CD4-positive, alpha-beta T cell treated with Interleukin-12 subunit alpha and Interleukin-12 subunit beta, for 1 hour (primary cell): ENCODE results near the gene TRPM2.

Source experiments
- DNase-seq: peaks from one replicate; pipeline ENCODE4 v3.0.0-alpha.2; 2020

The TRPM2 gene

DNA sequence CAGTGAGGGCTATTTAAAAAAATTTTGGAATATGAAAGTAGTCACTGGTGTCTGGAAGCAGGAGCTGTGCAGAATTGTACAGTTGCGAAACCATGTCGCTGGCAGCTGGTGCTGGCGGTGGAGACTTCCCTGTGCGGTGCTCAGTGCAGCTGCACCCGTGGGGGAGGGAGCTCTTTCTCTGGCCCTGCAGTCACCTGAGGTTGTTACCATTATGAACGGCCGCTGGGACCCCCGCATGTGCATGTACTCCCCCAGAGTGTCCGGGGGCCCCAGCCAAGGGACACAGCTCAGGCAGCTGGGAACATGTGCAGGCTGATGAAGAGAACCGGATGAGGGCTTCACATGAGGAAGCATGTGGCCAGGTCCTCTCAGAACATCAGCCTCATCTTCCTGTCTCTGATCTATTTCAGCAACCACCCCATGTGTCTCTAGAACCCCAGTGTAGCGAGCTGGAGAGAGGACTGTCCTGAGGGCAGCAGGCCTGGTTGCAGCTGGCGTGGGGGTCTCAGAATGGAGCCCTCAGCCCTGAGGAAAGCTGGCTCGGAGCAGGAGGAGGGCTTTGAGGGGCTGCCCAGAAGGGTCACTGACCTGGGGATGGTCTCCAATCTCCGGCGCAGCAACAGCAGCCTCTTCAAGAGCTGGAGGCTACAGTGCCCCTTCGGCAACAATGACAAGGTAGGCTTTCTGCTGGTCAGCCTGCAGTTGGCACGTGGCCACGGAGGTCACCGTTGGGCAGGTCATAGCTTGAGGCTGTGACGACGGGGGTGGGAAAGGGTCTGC is at the start of gene TRPM2:
Gene TRPM2, plus strand, starts transcription at position 431 of the 780 bp plus-strand sequence. Its CDS starts 80 bp downstream, at position 511.
- DNase-seq = peak; percentile 31

DNA sequence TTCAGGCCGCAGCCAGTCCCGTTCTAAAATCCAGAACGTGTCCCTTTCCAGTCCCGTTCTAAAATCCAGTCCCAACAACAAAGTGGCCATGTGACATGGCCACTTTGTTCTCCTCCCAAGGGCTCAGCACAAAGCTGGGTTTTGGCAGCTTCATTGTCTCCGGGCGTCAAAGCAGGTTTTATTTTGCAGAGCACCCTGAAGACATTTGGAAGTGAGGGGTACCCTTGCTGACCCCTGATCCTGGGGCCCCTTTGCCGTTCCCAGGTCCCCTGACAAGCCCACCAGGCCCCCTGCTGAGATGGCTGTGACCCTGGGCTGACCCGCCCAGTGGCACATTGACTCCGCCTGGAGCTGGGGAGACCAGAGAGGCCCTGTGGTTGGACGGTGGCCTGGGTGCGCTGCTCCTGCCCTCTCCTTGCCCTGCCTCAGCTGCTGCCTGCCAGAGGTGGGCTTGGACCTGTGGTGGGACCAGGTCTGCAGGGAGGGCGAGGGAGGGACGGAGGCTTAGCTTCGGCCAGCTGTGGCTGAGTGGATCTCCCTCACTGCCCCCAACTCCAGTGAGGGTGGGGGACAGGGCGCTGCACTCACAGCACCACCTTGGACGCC is 49.3 kb upstream of the TRPM2 start:
- DNase-seq = no peak

DNA sequence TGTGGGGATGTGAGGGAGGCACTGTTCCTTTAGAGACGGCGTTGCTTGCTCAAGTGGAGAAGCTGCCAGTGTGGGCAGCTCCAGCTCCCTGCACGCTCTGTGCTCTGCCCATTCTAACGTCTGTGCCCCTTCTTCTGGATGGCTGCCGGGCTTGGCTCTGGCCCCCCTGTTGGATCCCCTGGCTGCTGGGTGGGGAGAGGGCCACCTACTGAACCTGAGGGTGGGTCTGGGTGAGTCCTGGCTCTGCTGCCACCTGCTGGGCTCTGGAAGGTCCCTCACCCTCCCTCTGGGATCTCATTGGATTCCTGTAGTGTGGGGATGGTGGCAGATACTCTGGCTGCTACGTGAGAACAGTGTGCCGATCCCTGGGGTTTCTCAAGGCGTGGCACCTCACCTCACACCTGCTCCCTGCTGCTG is 48.5 kb upstream of the TRPM2 start:
- DNase-seq = peak; percentile 43

DNA sequence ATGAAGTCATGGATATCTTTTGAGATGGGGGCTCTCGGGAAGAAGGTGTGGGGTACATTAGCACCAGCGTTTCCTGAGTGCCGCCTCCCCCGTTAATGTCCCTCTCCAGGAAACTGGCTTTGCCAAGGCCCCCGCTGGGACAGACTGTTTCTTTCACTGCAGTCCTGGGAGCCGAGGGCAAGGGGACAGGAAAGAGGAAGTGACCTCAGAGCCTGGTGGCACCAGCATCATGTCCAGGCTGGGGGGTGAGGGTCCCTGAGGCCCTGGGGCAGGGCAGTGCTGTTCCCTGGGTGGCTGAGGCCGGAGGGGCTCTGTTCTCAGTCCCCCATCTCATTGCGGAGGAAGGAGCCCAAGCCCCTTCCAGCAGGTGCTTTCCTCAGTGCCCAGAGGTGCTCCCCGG is 47.7 kb upstream of the TRPM2 start:
- no peak for DNase-seq

DNA sequence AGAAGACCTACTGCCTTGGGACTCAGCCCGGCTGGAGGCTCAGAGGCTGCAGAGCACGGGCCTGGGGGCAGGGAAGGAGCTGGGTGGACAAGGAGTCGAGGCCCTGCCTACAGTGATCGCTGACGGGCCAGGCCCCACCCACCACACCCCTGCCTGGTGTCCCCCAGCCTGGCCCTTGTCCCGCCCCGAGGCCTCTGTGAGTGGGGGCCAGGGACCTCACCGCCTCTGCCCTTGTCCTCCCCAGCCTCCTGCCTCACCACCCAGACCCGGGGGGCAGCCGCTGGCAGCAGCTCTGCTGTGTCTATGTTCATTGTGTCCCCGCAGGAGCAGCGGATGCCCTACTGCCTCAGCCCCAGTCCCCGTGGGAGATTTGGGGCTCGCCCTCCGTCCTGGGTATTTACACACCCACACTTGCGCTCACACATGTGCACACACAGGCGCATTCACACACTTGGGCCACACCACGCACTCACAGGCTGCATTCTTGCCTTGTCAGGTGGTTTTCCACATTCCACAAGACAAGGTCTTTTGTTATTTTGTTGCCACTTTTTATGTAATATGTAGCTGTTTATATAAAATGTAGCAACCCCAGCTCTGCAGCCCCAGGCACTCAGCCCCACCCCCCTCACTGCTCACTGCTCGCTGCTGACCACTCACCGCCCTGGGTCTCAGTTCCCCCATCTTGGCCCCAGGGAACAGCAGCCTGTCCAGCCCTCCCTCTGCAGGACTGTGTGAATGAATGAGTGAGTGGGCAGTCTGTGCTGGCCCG is 46.3 kb upstream of the TRPM2 start:
- no peak for DNase-seq

DNA sequence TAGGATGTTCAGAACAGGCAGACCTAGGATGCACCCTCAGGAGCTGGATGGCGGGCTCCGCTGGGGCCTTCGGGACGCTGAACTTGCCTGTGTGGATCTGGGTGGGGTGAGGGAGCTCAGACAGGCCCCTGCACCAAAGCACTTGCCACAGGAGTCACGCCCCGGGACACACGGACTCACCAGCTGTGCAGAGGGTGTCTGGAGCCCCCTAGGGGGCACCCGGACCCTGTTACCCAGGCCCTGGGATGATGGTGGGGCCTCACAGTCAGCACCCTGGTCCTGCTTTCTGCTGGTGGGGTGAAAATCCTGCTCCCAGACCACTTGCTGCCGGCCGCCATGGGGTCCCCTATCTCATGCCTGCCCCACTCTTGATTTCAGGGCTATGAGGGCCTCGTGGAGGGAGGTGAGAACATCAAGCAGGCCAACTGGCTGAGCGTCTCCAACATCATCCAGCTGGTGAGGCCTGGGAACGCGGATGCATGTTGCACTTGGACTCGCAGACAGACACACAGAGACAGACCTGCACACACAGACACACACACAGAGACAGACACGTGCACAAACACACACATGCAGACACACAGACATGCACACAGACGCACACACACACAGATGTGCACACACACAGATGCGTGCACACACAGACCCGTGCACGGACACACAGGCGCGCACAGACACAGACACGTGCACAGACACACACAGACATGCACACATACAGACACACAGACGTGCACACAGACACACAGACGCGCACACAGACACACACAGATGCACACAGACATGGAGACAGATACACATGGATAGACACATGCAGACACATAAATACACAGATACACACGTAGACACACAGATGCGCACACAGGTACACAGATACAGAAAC is 42.6 kb upstream of the TRPM2 start:
- DNase-seq = no peak

DNA sequence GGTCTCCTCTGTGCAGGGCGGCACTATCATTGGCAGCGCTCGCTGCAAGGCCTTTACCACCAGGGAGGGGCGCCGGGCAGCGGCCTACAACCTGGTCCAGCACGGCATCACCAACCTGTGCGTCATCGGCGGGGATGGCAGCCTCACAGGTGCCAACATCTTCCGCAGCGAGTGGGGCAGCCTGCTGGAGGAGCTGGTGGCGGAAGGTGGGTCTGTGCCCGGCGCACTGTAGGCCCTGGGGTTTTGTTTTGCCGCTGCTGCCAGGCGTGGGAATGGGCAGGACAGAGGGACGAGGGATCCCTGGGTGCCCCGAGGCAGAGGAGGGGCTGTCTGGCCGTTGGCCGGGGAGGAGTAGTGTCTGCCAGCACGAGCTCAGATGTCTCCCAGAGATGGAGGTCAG is 41.3 kb upstream of the TRPM2 start:
- no peak for DNase-seq

DNA sequence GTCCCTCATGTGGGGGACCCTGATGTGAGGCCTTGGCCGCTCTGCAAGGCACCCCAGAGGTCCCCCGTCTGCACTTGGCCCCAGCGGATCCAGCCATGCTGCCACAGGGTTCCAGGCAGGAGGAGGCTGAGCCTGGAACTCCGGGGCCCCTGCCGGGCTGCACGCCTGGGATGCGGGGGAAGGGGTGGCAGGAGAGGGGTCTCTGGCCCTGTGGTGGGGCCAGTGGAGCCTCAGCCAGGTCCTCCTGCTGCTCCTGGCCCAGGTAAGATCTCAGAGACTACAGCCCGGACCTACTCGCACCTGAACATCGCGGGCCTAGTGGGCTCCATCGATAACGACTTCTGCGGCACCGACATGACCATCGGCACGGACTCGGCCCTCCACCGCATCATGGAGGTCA is 40.7 kb upstream of the TRPM2 start:
- DNase-seq = no peak

DNA sequence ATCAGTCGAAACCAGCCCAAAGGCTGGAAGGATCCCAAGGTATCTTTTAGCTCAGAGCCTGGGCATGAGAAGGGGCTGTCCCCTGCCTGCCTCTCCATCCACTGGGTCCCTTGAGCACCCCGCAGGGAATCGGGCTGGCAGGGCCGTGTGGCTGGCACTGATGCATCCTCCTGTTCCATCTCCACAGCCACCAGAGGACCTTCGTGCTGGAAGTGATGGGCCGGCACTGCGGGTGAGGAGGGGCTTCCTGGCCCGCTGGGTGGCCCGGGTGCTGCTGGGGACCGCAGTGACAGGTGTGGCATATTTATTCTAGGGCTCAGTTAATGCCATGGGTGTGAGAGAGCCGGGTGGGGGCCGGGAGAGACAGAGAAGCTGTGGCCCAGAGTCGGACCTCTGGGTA is 40.0 kb upstream of the TRPM2 start:
- no peak for DNase-seq

DNA sequence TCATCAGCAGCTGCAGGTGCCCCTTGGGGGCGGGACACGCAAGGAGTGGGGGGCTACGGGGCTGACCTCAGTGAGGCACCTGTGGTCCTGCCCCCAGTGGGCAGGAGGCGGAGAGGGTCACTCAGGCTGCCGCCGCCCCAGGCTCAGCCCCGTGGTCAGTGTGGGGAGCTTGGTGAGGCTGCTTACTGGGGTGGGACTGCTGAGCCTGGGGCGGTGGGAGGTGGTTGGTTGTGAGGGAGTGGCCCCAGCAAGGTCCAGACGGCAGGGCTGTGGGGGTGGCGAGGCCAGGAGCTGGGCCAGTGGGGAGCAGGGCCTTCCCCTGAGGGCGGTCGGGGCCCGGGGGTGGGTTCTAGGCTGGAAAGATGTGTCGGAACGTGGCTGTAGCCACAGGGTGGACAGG is 39.3 kb upstream of the TRPM2 start:
- no peak for DNase-seq

DNA sequence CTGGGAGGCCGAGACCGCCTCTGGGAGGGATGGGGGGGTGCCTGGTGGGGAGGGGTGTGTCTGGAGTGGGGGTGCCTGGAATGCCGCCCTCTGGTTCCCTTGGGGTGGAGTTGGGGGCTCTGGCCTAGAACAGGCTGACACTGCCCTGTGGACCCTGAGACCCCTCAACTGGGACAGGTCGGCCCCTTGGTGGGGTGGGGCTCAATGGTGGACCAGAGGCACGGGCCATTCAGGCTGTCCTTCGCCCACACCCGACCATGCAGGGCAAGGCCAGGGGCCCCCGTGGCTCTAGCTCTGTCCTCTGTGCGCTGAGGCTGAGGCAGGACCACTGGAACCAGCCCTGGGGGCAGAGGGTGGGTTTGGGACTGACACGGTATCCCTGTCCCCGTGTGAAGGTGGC is 38.9 kb upstream of the TRPM2 start:
- no peak for DNase-seq

DNA sequence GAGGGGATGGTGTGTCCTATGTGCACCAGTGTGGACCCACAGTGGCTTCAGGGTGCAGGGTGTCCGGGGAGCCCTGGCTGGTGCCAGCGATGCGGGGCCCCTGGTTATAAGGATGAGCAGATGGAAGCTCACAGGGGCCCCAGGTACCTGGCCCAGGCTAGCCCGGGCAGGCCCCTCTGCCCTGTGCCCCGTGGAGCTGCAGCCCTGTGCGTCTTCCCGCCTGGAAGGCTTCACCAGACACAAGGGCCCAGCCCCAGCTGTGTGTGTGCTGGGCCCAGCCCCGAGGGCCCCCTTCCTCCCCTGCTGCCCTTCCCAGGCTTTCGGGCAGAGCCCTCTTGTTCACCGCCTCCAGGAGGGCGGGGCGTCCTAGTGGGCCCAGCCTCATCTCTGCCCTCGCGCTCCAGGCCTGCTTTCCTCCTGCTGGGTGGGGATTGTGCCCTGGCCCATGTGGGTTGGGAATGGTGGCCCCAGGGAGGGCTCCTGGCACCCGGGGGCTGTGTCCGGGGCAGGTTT is 37.7 kb upstream of the TRPM2 start:
- DNase-seq = no peak

DNA sequence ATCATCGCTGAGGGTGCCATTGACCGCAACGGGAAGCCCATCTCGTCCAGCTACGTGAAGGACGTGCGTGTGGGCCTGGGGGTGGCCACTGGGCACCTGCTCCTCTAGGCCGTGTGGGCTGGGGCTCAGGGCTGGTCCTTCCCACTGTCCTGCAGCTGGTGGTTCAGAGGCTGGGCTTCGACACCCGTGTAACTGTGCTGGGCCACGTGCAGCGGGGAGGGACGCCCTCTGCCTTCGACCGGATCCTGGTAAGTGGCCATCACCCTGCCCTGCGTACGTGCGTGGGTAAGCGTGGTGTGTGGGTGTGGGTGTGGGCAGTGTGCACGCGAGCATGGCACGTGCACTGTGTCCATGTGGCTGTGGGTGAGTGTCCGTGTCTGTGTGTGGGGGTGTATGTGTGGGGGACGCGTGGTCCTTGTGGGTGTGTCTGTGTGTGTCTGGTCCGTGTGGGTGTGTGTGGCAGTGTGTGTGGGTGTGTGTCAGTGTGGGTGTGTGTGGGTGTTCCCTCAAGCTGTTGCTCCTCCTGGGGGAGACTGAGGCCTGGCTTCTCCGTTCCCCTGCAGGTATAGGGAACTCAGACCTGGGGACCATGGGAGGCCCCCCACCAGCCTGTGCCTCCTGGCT is 37.0 kb upstream of the TRPM2 start:
- no peak for DNase-seq

DNA sequence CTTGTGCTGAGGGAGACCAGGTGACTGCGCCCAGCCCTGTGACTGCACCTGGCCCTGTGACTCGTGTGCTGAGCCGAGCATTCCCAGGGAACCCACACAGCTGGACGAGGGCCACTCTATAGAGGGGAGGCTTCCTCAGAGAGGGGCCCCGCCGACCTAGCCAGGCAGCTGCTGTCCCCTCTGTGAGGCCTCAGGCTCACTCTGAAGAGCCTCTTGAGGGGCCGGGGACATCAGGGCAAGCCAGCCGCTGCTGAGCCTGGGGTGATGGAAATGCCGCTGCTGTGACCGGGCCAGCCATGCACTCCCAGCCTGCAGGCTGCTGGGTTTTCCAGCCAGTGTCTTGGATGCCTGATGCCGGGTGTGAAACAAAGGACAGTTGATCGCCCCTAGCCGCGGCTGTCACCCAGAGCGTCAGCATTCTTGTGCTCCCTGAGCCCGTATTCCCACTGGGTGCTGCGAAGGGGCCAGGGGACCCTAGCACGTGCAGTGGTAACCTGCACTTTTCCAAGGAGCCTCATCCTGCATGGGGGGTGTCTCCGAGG is 36.1 kb upstream of the TRPM2 start:
- no peak for DNase-seq

DNA sequence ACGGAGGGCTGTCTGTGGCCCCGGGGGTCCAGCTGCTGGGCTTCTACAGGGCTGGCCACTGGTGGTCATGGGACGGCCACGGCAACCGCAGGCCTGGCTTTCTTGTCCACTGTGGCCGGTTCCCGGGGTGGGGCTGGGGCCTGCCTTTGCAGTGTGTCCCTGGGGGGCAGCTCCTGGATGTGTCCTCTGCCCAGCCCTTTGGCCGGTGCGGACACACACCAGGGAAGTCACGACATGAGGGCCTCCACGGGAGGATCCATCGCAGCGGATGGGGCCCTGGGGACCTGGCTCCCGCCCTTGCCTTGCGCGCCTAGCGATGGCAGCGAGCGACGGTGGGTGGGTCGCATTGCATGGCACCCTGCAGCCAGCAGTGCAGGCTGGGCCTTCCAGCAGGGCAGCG is 35.5 kb upstream of the TRPM2 start:
- no peak for DNase-seq

DNA sequence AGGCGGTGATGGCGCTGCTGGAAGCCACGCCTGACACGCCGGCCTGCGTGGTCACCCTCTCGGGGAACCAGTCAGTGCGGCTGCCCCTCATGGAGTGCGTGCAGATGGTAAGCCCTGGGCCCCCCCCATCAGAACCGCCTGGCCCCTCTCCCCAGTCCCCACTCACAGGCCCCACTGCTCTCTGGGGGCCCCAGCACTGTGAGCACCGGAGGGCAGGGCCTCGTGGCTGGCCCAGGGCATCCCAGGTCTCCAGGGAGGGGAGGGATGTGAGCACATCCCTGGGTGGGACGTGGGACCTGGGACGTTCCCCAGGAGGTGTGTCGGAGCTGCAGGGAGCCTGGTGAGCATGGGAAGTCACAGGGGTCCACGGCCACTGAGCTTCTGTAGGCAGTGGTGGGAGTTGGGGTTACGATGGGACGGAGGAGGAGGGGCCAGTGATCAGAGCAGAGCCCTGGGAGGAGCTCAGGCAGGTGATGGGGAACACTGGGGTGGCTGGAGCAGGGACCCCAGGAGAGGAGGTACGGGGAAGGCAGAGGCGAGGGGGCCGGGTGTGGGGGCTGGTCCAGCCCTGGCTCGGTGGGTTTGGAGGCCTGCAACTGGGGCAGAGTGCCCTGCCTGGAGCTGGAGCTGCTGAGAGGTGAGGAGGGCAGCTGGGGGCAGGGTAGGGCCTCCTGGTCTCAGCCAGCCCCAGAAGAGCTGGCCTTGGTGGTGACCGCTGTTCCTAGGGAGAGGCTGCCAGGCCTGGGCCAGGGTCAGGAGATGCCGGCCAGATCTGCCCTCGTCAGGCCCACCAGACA is 34.7 kb upstream of the TRPM2 start:
- no peak for DNase-seq

DNA sequence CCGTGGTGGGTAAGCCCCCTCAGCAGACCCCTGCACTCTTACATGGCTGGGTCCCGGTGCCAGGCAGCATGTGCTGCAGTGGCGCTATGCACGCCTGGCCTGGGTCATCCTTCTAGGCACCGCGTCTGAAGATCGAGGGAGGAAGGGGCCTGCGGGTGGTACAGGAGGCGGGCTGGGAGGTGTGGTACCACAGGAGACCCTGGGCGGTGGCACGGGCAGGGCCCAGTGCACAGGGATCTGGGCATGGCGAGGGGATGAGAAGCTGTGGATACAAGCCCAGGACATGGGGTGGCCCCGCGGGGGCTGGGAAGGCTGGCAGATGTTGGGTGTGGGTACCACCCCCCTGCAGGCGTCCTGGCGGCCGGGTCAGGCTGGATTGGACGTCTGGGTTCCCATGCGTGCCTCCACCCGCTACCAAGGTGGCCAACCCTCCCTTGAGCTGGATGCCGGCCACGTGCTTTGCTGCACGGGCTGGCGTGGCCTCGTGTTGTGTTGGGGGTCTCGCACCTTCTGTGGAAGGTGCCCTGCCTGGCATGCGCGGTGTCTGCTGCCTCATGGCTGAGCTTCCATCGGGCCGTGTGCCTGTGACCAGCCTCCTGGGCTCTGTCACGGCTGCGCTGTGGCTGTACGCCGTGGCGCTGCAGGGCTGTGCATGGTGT is 33.9 kb upstream of the TRPM2 start:
- DNase-seq = no peak

DNA sequence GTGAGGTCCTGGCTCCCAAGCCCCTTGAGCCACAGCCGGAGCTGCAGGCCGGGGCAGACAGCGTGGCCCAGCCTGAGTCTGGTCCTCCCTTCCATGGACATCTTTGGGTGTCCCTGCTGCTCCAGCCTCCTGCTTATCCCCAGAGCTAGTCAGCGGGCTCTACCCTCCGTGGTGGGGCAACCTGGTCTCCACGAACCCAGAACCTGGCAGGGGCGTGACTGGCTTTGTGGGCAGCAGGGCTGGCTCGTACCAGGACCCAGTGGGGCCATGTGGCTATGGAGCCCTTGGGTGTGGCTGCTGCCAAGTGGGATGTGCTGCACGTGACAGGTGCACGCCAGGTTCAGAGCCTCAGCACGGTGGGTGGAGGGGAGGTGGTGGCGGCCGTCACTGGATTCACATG is 32.6 kb upstream of the TRPM2 start:
- DNase-seq = no peak

DNA sequence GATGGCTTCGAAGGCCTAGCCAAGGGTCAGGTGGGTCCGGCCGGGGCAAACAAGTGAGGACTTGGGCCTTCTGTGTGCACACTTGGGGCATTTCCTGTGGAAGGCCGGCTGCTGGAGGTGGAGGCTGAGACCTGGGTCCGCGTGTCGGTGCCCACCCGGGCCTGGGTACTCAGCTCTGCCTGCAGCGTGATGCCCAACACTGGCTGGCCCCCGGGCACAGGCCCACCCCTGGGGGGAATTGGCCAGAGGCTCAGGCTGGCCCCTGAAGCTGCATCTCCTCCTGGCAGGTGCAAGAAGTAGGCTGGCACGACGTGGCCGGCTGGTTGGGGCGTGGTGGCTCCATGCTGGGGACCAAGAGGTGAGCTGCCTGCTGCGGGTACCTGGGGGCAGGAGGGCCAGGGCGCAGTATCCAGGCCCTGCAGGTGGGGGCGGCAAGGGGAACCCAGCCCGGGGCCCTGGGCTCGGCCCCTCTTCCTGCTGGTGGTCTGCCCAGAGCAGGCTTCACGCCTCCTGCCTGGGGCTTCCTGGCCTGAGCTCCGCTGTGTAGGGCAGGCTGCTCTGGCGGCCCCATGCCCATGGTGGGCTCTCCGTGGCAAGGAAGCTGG is 31.5 kb upstream of the TRPM2 start:
- no peak for DNase-seq
